SH-SY5Y (cell line): ENCODE measurements around the gene SPATA17.

Experiments used
- GATA2 ChIP-seq: IDR thresholded peaks from 2 replicates; pipeline ENCODE4 v1.6.1; 2011; ENCODE audit warnings: mild to moderate bottlenecking, low read depth, low read length
- GATA3 ChIP-seq: IDR thresholded peaks from 2 replicates; pipeline ENCODE4 v1.6.1; 2011; ENCODE audit warnings: low read depth, mild to moderate bottlenecking, low read length, moderate library complexity

Gene SPATA17

GRCh38 chr1:217630711-217631591, at the start of gene SPATA17, which contains the start of gene GPATCH2:
SPATA17 (plus strand) TSS chr1:217631344; CDS start chr1:217631379, 35 bp downstream.
GPATCH2 (minus strand) TSS chr1:217631090; CDS start chr1:217630971, 119 bp downstream.
- TF ChIP-seq GATA2 = no peak
- no peak for TF ChIP-seq GATA3

- TF ChIP-seq GATA3 = no peak
- no peak for TF ChIP-seq GATA2
Measured at GRCh38 chr1:217585577-217585976, 45.6 kb upstream of the SPATA17 start.

DNA sequence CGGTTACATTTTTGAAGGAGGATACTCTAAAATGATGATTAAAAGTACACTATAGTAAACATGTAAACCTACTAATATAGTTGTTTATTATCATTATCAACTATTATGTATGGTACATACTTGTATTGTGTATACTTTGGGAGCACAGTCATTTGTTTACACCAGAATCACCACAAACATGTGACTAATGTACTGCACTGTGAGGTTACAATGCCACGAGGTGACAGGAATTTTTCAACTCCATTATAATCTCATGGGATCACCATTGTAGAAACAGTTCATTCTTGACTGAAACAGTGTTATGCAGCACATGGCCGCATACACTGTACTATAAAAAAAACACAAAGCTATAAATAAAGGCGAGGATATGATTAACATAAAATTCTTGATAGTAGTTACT, 44.6 kb upstream of the SPATA17 start:
- no peak for TF ChIP-seq GATA3
- TF ChIP-seq GATA2 = no peak

DNA sequence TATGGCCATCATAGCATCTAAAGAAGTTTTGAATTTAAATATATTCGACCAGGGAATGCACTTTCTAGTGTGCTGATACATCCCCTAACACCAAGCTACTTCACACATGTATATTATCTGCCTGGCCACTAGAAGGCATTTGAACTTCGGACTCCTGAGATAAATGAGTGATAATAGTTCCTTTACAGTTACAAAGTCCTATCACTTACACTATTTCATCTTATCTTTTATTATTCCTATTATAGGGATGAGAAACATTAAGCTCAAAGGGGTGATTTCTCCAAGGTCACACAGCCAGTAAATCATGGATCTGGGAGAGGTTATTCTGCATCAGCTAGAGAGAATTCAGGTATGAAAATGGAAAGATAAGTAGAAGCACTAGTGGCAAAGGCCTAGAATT, 40.5 kb upstream of the SPATA17 start:
- TF ChIP-seq GATA2 (no peak), GATA3 (no peak)

DNA sequence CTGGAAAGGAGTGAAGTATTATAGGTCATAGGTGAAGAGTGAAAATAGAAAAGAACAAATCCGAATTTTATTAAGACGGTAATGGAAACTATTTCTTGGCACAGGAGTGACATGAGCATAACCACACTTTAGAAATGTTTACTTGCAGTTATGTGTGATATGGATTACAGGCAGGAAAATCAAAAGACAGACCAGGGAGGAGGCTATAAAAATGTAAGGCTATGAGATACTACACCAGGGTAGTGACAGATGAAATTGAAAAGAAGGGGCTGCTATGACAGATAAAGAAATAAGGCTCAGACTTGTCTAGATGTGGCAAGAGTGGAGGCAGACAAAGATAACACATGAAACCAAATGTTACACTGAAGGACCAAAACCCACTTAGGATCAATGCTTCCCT, 32.0 kb upstream of the SPATA17 start:
- no peak for TF ChIP-seq GATA2
- no peak for TF ChIP-seq GATA3

DNA sequence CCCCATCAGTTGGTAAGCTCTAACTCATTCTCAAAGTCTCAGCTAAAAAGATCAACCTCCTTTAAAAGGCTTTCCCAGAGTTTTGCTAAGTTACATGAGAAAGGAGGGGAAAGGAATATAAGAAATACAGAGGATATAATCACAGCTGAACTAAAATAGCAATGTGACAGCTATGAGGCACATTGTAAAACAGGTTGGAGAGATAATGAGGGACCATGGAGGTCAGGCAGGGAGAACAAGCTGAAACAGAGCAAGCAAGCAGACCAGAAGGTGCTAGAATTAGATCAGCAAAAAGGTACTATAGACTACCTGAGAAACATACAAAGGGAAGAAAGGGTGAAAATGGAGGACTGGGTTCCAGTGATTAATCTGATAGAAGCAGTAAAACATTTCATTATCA, 28.8 kb upstream of the SPATA17 start:
- TF ChIP-seq GATA2 = no peak
- TF ChIP-seq GATA3 = no peak

DNA sequence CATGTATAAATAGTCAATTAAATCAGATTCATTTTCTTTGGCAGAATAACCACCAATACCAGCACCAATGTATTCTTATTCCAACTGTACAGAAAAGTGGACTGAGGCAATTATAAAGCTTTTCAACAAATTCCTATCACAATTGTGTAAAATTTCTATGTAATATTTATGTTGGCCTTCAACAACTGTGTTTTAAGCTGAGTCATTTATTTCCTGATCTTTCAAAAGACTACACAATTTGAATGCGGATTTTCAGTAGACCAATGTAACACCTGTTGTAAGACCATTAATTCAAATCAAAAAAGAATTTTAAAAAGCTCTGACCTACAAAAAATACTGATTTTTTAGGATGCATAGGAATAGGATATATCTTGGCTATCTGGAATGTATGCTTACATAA, 25.8 kb upstream of the SPATA17 start:
- TF ChIP-seq GATA2 (no peak), GATA3 (no peak)

DNA sequence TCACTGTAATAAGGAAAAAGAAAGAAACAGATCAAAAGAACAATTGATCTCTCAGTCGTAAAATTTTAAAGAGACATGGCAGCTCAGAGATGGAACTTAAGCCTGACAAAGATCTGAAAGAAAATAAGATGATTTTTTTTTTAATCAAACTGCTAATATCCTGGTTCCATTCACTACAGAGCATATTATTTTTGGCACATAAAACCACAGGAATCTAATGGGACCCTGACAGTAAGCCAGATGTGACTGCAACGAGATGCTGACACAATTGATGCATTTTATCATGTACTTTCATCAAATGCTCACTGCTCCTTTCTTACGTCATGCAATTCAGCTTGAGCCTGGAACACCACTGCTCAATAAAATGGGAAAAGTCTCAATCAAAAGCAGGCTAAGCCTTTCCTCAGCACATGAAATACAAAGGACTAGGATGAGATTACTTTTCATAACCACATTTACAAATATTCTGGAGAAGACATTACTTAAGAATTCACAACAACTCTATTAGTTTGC, 16.9 kb upstream of the SPATA17 start:
- peak; percentile 69 for TF ChIP-seq GATA3
- TF ChIP-seq GATA2 = peak; percentile 89

GRCh38 chr1:217617126-217617525, 14.0 kb upstream of the SPATA17 start:
- TF ChIP-seq GATA2 (no peak), GATA3 (no peak)

- TF ChIP-seq GATA2 (no peak), GATA3 (no peak)
Measured at GRCh38 chr1:217620814-217621213, 10.3 kb upstream of the SPATA17 start.

GRCh38 chr1:217622042-217622441, 9.1 kb upstream of the SPATA17 start:
- TF ChIP-seq GATA3 = no peak
- TF ChIP-seq GATA2 = no peak

GRCh38 chr1:217626321-217626720, 4.8 kb upstream of the SPATA17 start:
- no peak for TF ChIP-seq GATA3
- no peak for TF ChIP-seq GATA2

DNA sequence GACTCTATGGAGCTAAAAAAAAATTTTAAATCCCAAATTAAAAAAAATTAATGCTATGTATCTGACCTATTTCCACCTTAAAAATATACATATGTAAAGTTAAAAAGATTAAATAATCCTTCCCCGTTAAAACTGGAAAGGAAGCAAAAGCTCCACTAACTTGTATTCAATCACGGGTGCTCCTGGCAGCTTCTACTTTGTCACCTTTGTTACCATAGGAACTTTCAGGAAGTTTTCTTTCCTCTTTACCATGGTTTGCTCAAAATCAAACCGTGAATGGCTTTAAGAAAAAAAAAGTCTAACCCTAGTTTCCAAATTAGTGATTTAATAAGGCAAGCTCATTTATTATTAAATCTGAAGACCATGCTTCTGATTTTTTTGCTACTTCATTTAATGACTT, 3.7 kb upstream of the SPATA17 start:
- no peak for TF ChIP-seq GATA3
- TF ChIP-seq GATA2 = no peak

DNA sequence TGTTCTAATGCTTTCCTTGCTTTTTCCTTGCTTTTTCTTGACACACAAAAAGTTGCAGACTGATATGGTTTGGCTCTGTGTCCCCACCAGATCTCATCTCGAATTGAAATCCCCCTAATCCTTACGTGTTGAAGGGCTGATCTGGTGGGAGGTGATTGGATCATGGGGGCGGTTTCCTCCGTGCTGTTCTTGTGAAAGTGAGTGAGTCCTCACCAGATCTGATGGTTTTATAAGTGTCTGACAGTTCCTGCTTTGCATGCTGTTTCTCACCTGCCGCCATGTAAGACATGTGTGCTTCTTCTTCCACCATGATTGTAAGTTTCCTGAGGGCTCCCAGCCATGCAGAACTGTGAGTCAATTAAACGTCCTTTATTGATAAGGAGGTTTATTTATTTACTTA, 11.3 kb downstream of the SPATA17 start:
- no peak for TF ChIP-seq GATA2
- no peak for TF ChIP-seq GATA3

- TF ChIP-seq GATA3 (no peak), GATA2 (no peak)
Measured at GRCh38 chr1:217647791-217648190, 16.6 kb downstream of the SPATA17 start.
